Breast epithelium (tissue), 3 donors: ENCODE results near the gene RB1.

Experiments used
- POLR2A ChIP-seq: fragments of 450-650 bp; IDR thresholded peaks from one replicate; pipeline ENCODE4 v1.6.1; 2016; ENCODE audit warnings: antibody characterized with exemption, mild to moderate bottlenecking, moderate library complexity
- POLR2AphosphoS5 ChIP-seq, 3 donors: sonication (generic); formaldehyde crosslinking; IDR thresholded peaks; one replicate each; pipeline ENCODE4 v1.6.1; 2017; ENCODE audit warnings: antibody characterized with exemption in 3 of 3
- TF ChIP-seq, protein P1 (sequence below), 3 donors: fragments of 450-650 bp; IDR thresholded peaks; one replicate each; pipeline ENCODE4 v1.5.1; 2016 to 2017; ENCODE audit warnings: antibody characterized with exemption in 3 of 3, mild to moderate bottlenecking in 3 of 3, moderate library complexity in 3 of 3

DNA sequence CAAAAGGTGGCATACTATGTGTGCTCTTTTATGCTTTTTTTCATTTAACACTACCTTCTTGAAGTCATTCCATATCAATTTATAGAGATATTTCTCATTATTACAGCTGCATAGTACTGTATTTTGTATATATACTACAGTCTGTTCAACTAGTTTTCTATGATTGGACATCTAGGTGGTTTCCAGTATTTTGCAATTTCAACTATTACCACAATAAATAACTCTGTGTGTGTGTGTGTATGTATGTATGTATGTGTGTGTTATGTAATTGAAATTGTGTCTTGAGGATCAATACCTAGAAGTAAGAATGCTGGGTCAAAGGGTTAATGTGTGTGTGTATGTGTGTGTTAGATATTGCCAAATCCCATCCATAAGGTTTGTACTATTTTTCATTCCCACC lies 102.3 kb downstream of the RB1 start:
- TF ChIP-seq, protein P1, sequence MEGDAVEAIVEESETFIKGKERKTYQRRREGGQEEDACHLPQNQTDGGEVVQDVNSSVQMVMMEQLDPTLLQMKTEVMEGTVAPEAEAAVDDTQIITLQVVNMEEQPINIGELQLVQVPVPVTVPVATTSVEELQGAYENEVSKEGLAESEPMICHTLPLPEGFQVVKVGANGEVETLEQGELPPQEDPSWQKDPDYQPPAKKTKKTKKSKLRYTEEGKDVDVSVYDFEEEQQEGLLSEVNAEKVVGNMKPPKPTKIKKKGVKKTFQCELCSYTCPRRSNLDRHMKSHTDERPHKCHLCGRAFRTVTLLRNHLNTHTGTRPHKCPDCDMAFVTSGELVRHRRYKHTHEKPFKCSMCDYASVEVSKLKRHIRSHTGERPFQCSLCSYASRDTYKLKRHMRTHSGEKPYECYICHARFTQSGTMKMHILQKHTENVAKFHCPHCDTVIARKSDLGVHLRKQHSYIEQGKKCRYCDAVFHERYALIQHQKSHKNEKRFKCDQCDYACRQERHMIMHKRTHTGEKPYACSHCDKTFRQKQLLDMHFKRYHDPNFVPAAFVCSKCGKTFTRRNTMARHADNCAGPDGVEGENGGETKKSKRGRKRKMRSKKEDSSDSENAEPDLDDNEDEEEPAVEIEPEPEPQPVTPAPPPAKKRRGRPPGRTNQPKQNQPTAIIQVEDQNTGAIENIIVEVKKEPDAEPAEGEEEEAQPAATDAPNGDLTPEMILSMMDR (IDR thresholded peaks at IDR 0.05) = no peak
- no peak for TF ChIP-seq POLR2A
- TF ChIP-seq POLR2AphosphoS5 (IDR thresholded peaks at IDR 0.05) = no peak
